Fibroblast of the aortic adventitia (primary cell): ENCODE results near the gene RIGI. TPM values are rescaled to one million over a fixed set of nuclear protein-coding genes. Genes with fewer than 3 reads are reported as not detected.
A peak's percentile ranks its signal among the peaks of the same experiment; 100 is the strongest.

Experiments used
- DNase-seq: peaks from one replicate; pipeline ENCODE4 v3.0.0-alpha.2; 2010; ENCODE audit warnings: low read depth
- H3K4me3 ChIP-seq: 2 replicates; pipeline ENCODE4 v1.5.1; 2011; ENCODE audit warnings: low read depth, mild to moderate bottlenecking, control low read depth, low read length, moderate library complexity
- CTCF ChIP-seq: IDR thresholded peaks from 2 replicates; pipeline ENCODE4 v1.5.1; 2011; ENCODE audit warnings: mild to moderate bottlenecking, low read length, control low read depth, inconsistent platforms; ENCODE audit not compliant: insufficient read depth
- total RNA-seq: library from RNA; depleted of rRNA; stranded (reverse); fragments of >200 nt; gene quantifications from 2 replicates; pipeline ENCODE4 v1.2.3, GENCODE V29; 2012; ENCODE audit warnings: low replicate concordance

RIGI gene
- total RNA-seq, 1 donor = 10.2 TPM

GRCh38 chr9:32490601-32491000 lies 35.4 kb downstream of the RIGI start:
- no peak for TF ChIP-seq CTCF

GRCh38 chr9:32487981-32488380 lies 38.0 kb downstream of the RIGI start:
- no peak for TF ChIP-seq CTCF
- no peak overlapping the region for H3K4me3 ChIP-seq
- DNase-seq = peak; percentile 49

More at GRCh38 chr9:32490601-32491000, 35.4 kb downstream of the RIGI start:
- H3K4me3 ChIP-seq = no peak overlapping the region
- DNase-seq = no peak

GRCh38 chr9:32486839-32487562 lies 39.0 kb downstream of the RIGI start:
- no peak for TF ChIP-seq CTCF
- H3K4me3 ChIP-seq = no peak overlapping the region
- DNase-seq = peak; percentile 30

- DNase-seq = no peak
- H3K4me3 ChIP-seq = no peak overlapping the region
- TF ChIP-seq CTCF = no peak
These were observed 42.7 kb downstream of the RIGI start for GRCh38 chr9:32483343-32483742.

Other genes starting within 250 kb of the RIGI start
- gene ACO1, start 141.6 kb downstream of the RIGI start, total RNA-seq = 81.3 and 125 TPM in 2 replicates
- gene SMIM27, start 26.1 kb upstream of the RIGI start, total RNA-seq = 1.6 and 1.9 TPM in 2 replicates
- gene TOPORS, start 26.4 kb upstream of the RIGI start, total RNA-seq = 19.7 and 40.6 TPM in 2 replicates
- 39.2 and 63.0 TPM in 2 replicates for gene NDUFB6, start 47.0 kb upstream of the RIGI start, total RNA-seq
- not detected in 2 replicates for gene TAF1L, start 109.5 kb upstream of the RIGI start, total RNA-seq